ENCODE results near the gene FRMPD4.

DNA sequence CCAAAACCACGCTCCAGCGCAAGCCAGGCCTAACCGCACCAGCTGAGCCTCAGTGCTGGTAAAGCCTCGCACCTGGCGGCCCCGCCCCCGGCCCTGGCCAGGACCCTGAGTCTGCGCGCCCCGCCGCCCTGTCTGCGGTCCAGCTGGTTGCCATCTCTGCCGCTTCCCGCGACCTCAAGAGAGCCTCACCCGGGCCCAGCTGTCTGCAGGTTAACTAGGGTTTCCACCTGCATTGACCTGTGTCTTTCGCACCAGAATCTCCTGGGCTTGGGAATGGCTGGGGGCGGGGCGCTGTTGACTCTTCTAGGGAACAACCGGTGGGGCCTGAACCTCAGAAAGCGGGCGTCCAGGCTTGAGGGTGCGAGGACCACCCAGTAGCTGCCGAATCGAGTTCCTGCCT lies 445.3 kb downstream of the FRMPD4 start:
- TF ChIP-seq TCF4 (CRISPR knock-in tag; IDR thresholded peaks at IDR 0.05; ENCODE audit: borderline replicate concordance) (no peak), TSHZ2 (CRISPR knock-in tag; IDR thresholded peaks at IDR 0.05) (no peak), ESRRG (CRISPR knock-in tag; IDR thresholded peaks at IDR 0.05) (no peak), RARB (CRISPR knock-in tag; IDR thresholded peaks at IDR 0.05) (no peak), SNAI2 (CRISPR knock-in tag; IDR thresholded peaks at IDR 0.05) (no peak), ISL1 (CRISPR knock-in tag; IDR thresholded peaks at IDR 0.05) (no peak), BACH2 (CRISPR knock-in tag; IDR thresholded peaks at IDR 0.05; ENCODE audit: borderline replicate concordance) (no peak)
- TF ChIP-seq, protein P1, sequence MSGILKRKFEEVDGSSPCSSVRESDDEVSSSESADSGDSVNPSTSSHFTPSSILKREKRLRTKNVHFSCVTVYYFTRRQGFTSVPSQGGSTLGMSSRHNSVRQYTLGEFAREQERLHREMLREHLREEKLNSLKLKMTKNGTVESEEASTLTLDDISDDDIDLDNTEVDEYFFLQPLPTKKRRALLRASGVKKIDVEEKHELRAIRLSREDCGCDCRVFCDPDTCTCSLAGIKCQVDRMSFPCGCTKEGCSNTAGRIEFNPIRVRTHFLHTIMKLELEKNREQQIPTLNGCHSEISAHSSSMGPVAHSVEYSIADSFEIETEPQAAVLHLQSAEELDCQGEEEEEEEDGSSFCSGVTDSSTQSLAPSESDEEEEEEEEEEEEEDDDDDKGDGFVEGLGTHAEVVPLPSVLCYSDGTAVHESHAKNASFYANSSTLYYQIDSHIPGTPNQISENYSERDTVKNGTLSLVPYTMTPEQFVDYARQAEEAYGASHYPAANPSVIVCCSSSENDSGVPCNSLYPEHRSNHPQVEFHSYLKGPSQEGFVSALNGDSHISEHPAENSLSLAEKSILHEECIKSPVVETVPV (CRISPR knock-in tag; IDR thresholded peaks at IDR 0.05): no peak

Data from SK-N-SH treated with all-trans-retinoic acid at 6 μM for 48 hours (cell line).